ENCODE data around the gene INMT. TPM values are rescaled to one million over a fixed set of nuclear protein-coding genes. Genes with fewer than 3 reads are reported as not detected.

INMT gene
- total and polyA plus RNA-seq, 2 of the 13 experiments (the other 11 are each of a cell fraction or from before 2014, with no cell fraction given), result not detected

DNA sequence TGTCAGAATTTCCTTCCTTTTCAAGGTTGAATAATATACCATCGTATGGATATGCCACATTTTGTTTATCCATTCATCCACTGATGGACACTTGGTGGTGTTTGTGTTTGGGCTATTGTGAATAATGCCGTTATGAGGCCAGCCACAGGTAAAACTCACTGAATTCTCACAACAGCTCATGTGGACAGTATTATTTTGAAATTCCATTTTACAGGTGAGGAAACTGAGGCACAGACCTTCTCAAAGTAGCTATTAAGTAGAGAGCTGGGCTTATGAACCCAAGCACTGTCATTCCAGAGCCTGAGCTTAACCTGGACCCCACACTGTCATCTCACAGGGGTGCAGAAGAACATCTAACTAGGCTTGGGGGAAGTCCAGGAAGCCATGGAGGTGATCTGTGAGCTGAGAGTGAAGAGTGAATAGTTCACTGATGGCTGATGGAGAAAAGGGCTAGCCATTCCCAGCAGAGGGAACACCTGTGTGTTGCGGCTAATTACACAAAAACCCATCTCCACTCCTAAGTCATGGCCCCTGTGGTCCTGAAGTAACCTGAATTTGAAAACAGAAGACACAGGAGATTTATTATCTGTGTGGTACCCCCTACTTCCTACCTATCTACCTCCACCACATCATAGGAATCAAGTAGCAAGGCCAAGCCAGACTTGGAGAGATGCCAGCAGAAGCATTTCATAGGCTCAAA is 8.7 kb downstream of the INMT start (continued):
- TF ChIP-seq ZNF569 (CRISPR knock-in tag; IDR thresholded peaks at IDR 0.05; ENCODE audit: borderline replicate concordance) (no peak), SALL2 (CRISPR knock-in tag; IDR thresholded peaks at IDR 0.05) (no peak), ZFYVE20 (CRISPR knock-in tag; IDR thresholded peaks at IDR 0.05; ENCODE audit: borderline replicate concordance, low read depth) (no peak), RFX1 (IDR thresholded peaks at IDR 0.05) (no peak), NFYB (CRISPR knock-in tag; IDR thresholded peaks at IDR 0.05) (no peak)
- TF ChIP-seq, protein P1, sequence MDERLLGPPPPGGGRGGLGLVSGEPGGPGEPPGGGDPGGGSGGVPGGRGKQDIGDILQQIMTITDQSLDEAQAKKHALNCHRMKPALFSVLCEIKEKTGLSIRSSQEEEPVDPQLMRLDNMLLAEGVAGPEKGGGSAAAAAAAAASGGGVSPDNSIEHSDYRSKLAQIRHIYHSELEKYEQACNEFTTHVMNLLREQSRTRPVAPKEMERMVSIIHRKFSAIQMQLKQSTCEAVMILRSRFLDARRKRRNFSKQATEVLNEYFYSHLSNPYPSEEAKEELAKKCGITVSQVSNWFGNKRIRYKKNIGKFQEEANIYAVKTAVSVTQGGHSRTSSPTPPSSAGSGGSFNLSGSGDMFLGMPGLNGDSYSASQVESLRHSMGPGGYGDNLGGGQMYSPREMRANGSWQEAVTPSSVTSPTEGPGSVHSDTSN (CRISPR knock-in tag; IDR thresholded peaks at IDR 0.05), result no peak

DNA sequence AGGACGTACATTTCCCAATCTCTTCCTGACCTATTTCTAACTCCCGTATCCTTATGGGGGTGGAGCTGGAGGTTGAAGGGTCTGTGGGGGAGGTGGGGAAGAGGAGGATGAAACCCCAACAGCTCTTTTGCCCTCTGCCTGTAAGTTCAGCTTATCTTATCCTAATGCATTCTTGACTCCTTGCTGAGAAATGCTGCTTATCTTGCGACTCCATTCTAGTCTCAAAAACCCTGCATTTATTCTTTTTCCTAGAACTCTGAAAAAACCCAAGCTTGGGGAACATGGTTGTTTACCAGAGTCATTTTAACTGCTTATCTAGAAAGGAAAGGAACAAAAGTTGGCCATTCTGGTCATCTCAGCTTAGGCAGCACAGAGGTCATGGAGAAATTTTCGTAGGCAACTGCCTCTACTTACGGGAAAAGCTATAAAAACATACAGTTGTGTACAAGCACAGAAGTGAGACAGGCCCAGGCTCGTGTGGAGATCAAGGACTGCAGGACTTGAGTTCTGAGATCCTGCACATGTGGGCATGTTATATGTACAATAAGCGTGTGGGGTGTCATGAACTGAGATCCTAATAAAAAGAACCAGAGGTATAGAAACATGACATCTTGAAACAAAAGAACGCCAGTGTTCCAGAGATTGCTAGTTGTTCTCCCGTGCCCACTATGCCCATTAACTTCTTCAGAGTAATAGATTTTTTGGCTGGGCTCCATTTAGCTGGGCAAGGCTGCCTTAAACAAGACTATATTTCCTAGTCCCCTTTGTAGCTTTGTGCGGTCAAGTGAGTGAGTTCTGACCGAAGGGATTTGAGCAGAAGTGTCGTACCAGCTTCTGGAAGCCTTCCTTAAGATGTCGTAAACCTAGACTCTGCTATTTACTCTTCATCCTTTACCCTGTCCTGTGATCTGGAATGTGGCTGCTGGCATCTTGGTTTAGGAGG is 9.6 kb downstream of the INMT start:
- no peaks in the 10 kb centered on the region for H3K9me3 ChIP-seq (ENCODE audit: low read length)
- H3K27ac ChIP-seq (ENCODE audit: extremely low read length, insufficient read depth, low read length), result no peak overlapping the region
- ChIA-PET CTCF (ENCODE audit: low intra/inter-chr PET ratio, low total read pairs) (no interaction called here), POLR2A (no interaction called here)
- H4K20me1 ChIP-seq (ENCODE audit: insufficient read depth, low read length), result no peaks in the 10 kb centered on the region
- no peaks in the 10 kb centered on the region for H3K79me2 ChIP-seq (ENCODE audit: insufficient read depth, low read length)
- peaks cover 0 to 3% of the 10 kb centered on the region in 2 experiments; a peak in 1 of 5 replicates for H3K27me3 ChIP-seq (ENCODE audit: control insufficient read depth in 1 of 2, insufficient read depth in 2 of 2, low read length in 2 of 2)
- H3K4me2 ChIP-seq (ENCODE audit: low read depth, low read length), result no peak overlapping the region
- in situ Hi-C loops (cut with HindIII; ENCODE audit: extremely low pct_ligation_motif_present, low pct_unique_long_range_greater_than_20kb) (no loop called here), intact Hi-C loops (cut with micrococcal nuclease; ENCODE audit: unreplicated experiment) (no loop called here)
- no TSS peak for BruUV-seq (replicated peaks)
- TF ChIP-seq ZFP82 (CRISPR knock-in tag; IDR thresholded peaks at IDR 0.05; ENCODE audit: borderline replicate concordance), result no peak
- TF ChIP-seq, protein P2, sequence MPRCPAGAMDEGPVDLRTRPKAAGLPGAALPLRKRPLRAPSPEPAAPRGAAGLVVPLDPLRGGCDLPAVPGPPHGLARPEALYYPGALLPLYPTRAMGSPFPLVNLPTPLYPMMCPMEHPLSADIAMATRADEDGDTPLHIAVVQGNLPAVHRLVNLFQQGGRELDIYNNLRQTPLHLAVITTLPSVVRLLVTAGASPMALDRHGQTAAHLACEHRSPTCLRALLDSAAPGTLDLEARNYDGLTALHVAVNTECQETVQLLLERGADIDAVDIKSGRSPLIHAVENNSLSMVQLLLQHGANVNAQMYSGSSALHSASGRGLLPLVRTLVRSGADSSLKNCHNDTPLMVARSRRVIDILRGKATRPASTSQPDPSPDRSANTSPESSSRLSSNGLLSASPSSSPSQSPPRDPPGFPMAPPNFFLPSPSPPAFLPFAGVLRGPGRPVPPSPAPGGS (CRISPR knock-in tag; IDR thresholded peaks at IDR 0.05), result no peak
- DNase-seq (ENCODE audit: low spot score) (no peak), FAIRE-seq (no peak), ATAC-seq (no peak)
- no peak overlapping the region for H3K9ac ChIP-seq (ENCODE audit: insufficient read depth, low read depth, low read length)
- no peaks in the 10 kb centered on the region for H3K4me1 ChIP-seq (ENCODE audit: insufficient read depth, low read length)
- 40% methylated on average over 13 of the region's 13 CpGs for WGBS (ENCODE audit: low lambda C conversion rate)
- no peak overlapping the region for H2AFZ ChIP-seq (ENCODE audit: low read length)
- H3K36me3 ChIP-seq (replicated peaks in 1 of 2; ENCODE audit: control insufficient read depth in 1 of 2, insufficient read depth in 2 of 2, low read length in 2 of 2), result no peaks in the 10 kb centered on the region
- H3K4me3 ChIP-seq (replicated peaks in 1 of 3; ENCODE audit: insufficient read depth in 1 of 3, low read depth in 2 of 3, low read length in 3 of 3), result no peak overlapping the region
